Uterus (tissue), 4 donors: ENCODE results near the gene POLR2E. TPM values are rescaled to one million over a fixed set of nuclear protein-coding genes. Genes with fewer than 3 reads are reported as not detected.

ENCODE experiments used
- DNase-seq, 2 donors: peaks; one replicate each; pipeline ENCODE4 v3.0.0-alpha.2; 2019 to 2020
- H3K27ac ChIP-seq, 2 donors: fragments of 200-600 bp; sonication (generic); 1 replicate in 1 of 2; 2 replicates in 1 of 2; pipeline ENCODE4 v1.5.1; 2016 to 2018
- H3K27me3 ChIP-seq, 2 donors: fragments of 200-600 bp; sonication (generic); one replicate each; pipeline ENCODE4 v1.5.1; 2018 to 2019; ENCODE audit warnings: control low read depth in 1 of 2
- H3K36me3 ChIP-seq, 2 donors: fragments of 200-600 bp; sonication (generic); one replicate each; pipeline ENCODE4 v1.5.1; 2019; ENCODE audit warnings: control low read depth in 1 of 2
- H3K4me1 ChIP-seq, 2 donors: fragments of 200-600 bp; sonication (generic); one replicate each; pipeline ENCODE4 v1.5.1; 2018 to 2019; ENCODE audit warnings: control low read depth in 1 of 2
- H3K4me3 ChIP-seq, 2 donors: fragments of 200-600 bp; sonication (generic); 1 replicate in 1 of 2; 2 replicates in 1 of 2; pipeline ENCODE4 v1.5.1; 2018 to 2019; ENCODE audit warnings: mild to moderate bottlenecking in 1 of 2
- H3K9me3 ChIP-seq, 2 donors: fragments of 200-600 bp; sonication (generic); one replicate each; pipeline ENCODE4 v1.5.1; 2019; ENCODE audit warnings: control low read depth in 1 of 2
- CTCF ChIP-seq, 4 experiments: fragments of 200-600 bp in 2 of 4; fragments of 450-650 bp in 2 of 4; sonication (generic) in 2 of 4; IDR thresholded peaks; one replicate each; pipeline ENCODE4 v1.5.1; 2016 to 2019; ENCODE audit warnings: antibody characterized with exemption in 4 of 4, mild to moderate bottlenecking in 2 of 4, moderate library complexity in 1 of 4
- POLR2A ChIP-seq, 2 donors: fragments of 450-650 bp; IDR thresholded peaks; one replicate each; pipeline ENCODE4 v1.6.1; 2016; ENCODE audit warnings: antibody characterized with exemption in 2 of 2, mild to moderate bottlenecking in 1 of 2, moderate library complexity in 1 of 2
- intact Hi-C: fragments of 100-400 bp; cut with DNase I; formaldehyde crosslinking; loops from one replicate; pipeline ENCODE4 v1.15.1; 2023; ENCODE audit warnings: low total_unique reads
- total RNA-seq, 4 donors: library from RNA; depleted of rRNA in 3 of 4; stranded (reverse); fragments of >200 nt in 3 of 4; gene quantifications; one replicate each; pipeline versions ENCODE4 v1.1.0 to v1.2.4, GENCODE V29; 2014 to 2023
- donor health status: DM: yes; HTN: yes; CAD: no.

Gene POLR2E
- total RNA-seq, 4 donors from 2014 or later, result 13.6 to 112 (median 59.8) TPM

- Histone ChIP-seq H3K9me3 (no peaks in the 10 kb centered on the region), H3K27me3 (peaks cover 8 to 20% of the 10 kb centered on the region in 2 donors), H3K4me1 (peaks cover 0 to 6% of the 10 kb centered on the region in 2 donors), H3K27ac (no peak overlapping the region), H3K36me3 (no peaks in the 10 kb centered on the region), H3K4me3 (no peak overlapping the region)
- TF ChIP-seq CTCF (IDR thresholded peaks at IDR 0.05) (no peak), POLR2A (IDR thresholded peaks at IDR 0.05) (no peak)
- no peak for DNase-seq
- intact Hi-C loops, result no loop called here
Measured at GRCh38 chr19:1073956-1074517, 21.1 kb downstream of the POLR2E start.

GRCh38 chr19:1073063-1073955 lies 21.9 kb downstream of the POLR2E start:
- peaks cover 8 to 28% of the 10 kb centered on the region in 2 donors for H3K27me3 ChIP-seq
- DNase-seq, result no peak
- H3K4me3 ChIP-seq, result no peak overlapping the region
- H3K4me1 ChIP-seq, result peaks cover 0 to 6% of the 10 kb centered on the region in 2 donors
- TF ChIP-seq CTCF (IDR thresholded peaks at IDR 0.05) (no peak), POLR2A (IDR thresholded peaks at IDR 0.05) (no peak)
- H3K36me3 ChIP-seq, result no peaks in the 10 kb centered on the region
- no peaks in the 10 kb centered on the region for H3K9me3 ChIP-seq
- no peak overlapping the region for H3K27ac ChIP-seq
- intact Hi-C loops, result no loop called here

- no peak for TF ChIP-seq CTCF (IDR thresholded peaks at IDR 0.05)
- no peaks in the 10 kb centered on the region for H3K36me3 ChIP-seq
- no peak overlapping the region for H3K4me3 ChIP-seq
- H3K4me1 ChIP-seq, result peaks cover 0 to 6% of the 10 kb centered on the region in 2 donors
- H3K27me3 ChIP-seq, result peaks cover 10 to 35% of the 10 kb centered on the region in 2 donors
- H3K27ac ChIP-seq, result no peak overlapping the region
- no peaks in the 10 kb centered on the region for H3K9me3 ChIP-seq
- intact Hi-C loops, result no loop called here
- DNase-seq, result no peak
Measured at GRCh38 chr19:1072371-1073015, 22.7 kb downstream of the POLR2E start.

- TF ChIP-seq CTCF (IDR thresholded peaks at IDR 0.05) (no peak), POLR2A (IDR thresholded peaks at IDR 0.05) (no peak)
- H3K27me3 ChIP-seq, result peaks cover 21 to 44% of the 10 kb centered on the region in 2 donors
Measured at GRCh38 chr19:1070931-1071791, 24.0 kb downstream of the POLR2E start.

More at GRCh38 chr19:1070931-1071791, 24.0 kb downstream of the POLR2E start:
- intact Hi-C loops, result no loop called here
- H3K36me3 ChIP-seq, result no peaks in the 10 kb centered on the region
- DNase-seq, result no peak
- H3K9me3 ChIP-seq, result no peaks in the 10 kb centered on the region
- peaks cover 0 to 15% of the 10 kb centered on the region in 2 donors for H3K4me1 ChIP-seq
- H3K4me3 ChIP-seq, result no peak overlapping the region
- no peak overlapping the region for H3K27ac ChIP-seq
